ENCODE results near the gene SLC1A7. TPM values are rescaled to one million over a fixed set of nuclear protein-coding genes. Genes with fewer than 3 reads are reported as not detected.
A peak's percentile ranks its signal among the peaks of the same experiment; 100 is the strongest.

The SLC1A7 gene
- total RNA-seq, 1 experiment from 2014 or later = 3.1 TPM

- no peak for DNase-seq (ENCODE audit: low spot score)
Measured at GRCh38 chr1:53062708-53063591, 79.5 kb downstream of the SLC1A7 start.

GRCh38 chr1:53061859-53062707 lies 80.4 kb downstream of the SLC1A7 start, which contains the start of gene PODN:
Gene PODN (plus strand): TSS chr1:53062213. CDS start chr1:53069856, 7,643 bp downstream.
- DNase-seq (ENCODE audit: low spot score) = no peak

- DNase-seq (ENCODE audit: low spot score) = no peak
Measured at GRCh38 chr1:53061123-53061858, 81.1 kb downstream of the SLC1A7 start.

- DNase-seq (ENCODE audit: low spot score) = no peak
Measured at GRCh38 chr1:53060579-53060978, 81.9 kb downstream of the SLC1A7 start.

- no peak for DNase-seq (ENCODE audit: low spot score)
Measured at GRCh38 chr1:53057127-53057526, 85.3 kb downstream of the SLC1A7 start.

GRCh38 chr1:53051676-53052075 lies 90.8 kb downstream of the SLC1A7 start:
- DNase-seq (ENCODE audit: low spot score) = no peak

GRCh38 chr1:53050310-53050709 lies 92.1 kb downstream of the SLC1A7 start:
- DNase-seq (ENCODE audit: low spot score) = no peak

- DNase-seq (ENCODE audit: low spot score) = no peak
Measured at GRCh38 chr1:53049574-53049967, 92.9 kb downstream of the SLC1A7 start.

GRCh38 chr1:53048960-53049573 lies 93.4 kb downstream of the SLC1A7 start:
- no peak for DNase-seq (ENCODE audit: low spot score)

GRCh38 chr1:53047737-53048736 lies 94.4 kb downstream of the SLC1A7 start:
- peak; percentile 60 for DNase-seq (ENCODE audit: low spot score)

- peak; percentile 25 for DNase-seq (ENCODE audit: low spot score)
Measured at GRCh38 chr1:53046930-53047329, 95.5 kb downstream of the SLC1A7 start.

- no peak for DNase-seq (ENCODE audit: low spot score)
Measured at GRCh38 chr1:53044926-53045325, 97.5 kb downstream of the SLC1A7 start.

- DNase-seq (ENCODE audit: low spot score) = no peak
Measured at GRCh38 chr1:53043271-53043670, 99.2 kb downstream of the SLC1A7 start.

- DNase-seq (ENCODE audit: low spot score) = no peak
Measured at GRCh38 chr1:53038566-53038965, 103.9 kb downstream of the SLC1A7 start.

Small RNA genes within 50 kb of the gene (small RNA-seq; reads per million reads assigned to genes)
- gene HIGD1AP11 = not detected

Other genes with a start within 250 kb of the SLC1A7 start
- gene ECHDC2, start 220.9 kb downstream of the SLC1A7 start, total RNA-seq (2014; rRNA removed; shearing (Covaris generic)) = 46.5 and 47.6 TPM in 2 replicates
- 48.1 and 48.7 TPM in 2 replicates for gene SCP2, start 215.4 kb downstream of the SLC1A7 start, total RNA-seq (2014; rRNA removed; shearing (Covaris generic))
- 0.03 TPM in 1 of 2 replicates, not detected in the other for gene PODN, start 80.4 kb downstream of the SLC1A7 start, total RNA-seq (2014; rRNA removed; shearing (Covaris generic))
- gene CPT2, start 54.2 kb upstream of the SLC1A7 start, total RNA-seq (2014; rRNA removed; shearing (Covaris generic)) = 21.4 and 25.1 TPM in 2 replicates
- gene CZIB, start 78.0 kb upstream of the SLC1A7 start, total RNA-seq (2014; rRNA removed; shearing (Covaris generic)) = 34.4 and 39.1 TPM in 2 replicates
- gene MAGOH, start 95.9 kb upstream of the SLC1A7 start, total RNA-seq (2014; rRNA removed; shearing (Covaris generic)) = 42.5 and 44.1 TPM in 2 replicates
- 242 and 262 TPM in 2 replicates for gene LRP8, start 185.4 kb upstream of the SLC1A7 start, total RNA-seq (2014; rRNA removed; shearing (Covaris generic))